SH-SY5Y (cell line): ENCODE data around the gene IGF1R.

ENCODE experiments used
- GATA2 ChIP-seq: IDR thresholded peaks from 2 replicates; pipeline ENCODE4 v1.6.1; 2011; ENCODE audit warnings: mild to moderate bottlenecking, low read depth, low read length
- GATA3 ChIP-seq: IDR thresholded peaks from 2 replicates; pipeline ENCODE4 v1.6.1; 2011; ENCODE audit warnings: low read depth, mild to moderate bottlenecking, low read length, moderate library complexity

- TF ChIP-seq GATA2 (no peak), GATA3 (no peak)
Observed at GRCh38 chr15:98674336-98674735, 26.0 kb downstream of the IGF1R start.
